ENCODE measurements around the gene C19orf85.
A peak's percentile ranks its signal among the peaks of the same experiment; 100 is the strongest.
"Not testable (repeated sequence)": the region's sequence is repeated elsewhere in the genome, so short reads cannot be mapped to it uniquely, and the experiment has no call there.

The C19orf85 gene

DNA sequence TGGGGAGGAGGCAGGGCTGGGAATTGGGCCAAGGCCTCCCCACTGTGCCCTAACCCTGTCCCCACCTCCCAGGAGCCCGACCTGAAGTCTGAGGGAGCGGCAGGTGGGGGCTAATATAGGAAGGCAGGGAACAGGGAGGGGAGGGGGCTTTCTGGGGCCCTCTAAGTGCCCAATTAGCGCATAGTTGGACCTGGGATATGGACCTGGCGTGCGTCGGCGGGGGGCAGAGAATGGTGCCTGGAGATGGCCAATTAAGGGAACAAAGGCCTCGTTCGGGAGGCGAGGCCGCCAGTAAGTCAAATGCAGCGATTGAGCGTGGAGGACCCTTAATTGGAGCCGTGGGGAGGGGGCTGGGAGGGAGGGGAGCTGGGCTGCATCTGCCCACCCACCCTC, at the start of gene C19orf85:
C19orf85 (minus strand) TSS at position 90 of the 393 bp plus-strand sequence. CDS start 197 bp downstream, outside the sequence.
- no peak for DNase-seq (ENCODE audit: low spot score)

DNA sequence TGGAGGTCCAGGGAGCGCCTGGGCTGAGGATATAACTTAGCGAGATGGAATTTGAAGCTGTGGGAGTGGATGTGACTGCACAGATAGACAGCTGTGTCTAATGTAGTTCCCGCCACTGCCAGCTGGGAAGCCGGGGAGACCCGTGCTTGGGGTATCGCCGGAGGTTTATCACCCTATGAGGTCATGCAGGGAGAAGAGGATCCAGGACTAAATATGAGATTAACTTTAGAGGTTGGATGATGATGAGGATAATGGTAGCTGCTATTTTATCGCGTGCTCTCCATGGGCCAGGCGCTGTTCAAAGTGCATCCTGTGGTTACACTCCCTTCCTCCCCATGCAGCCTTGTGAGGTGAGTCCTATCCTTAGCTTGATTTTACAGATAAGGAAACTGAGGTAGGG, 43.6 kb upstream of the C19orf85 start:
- no peak for DNase-seq (ENCODE audit: low spot score)

- no peak for DNase-seq (ENCODE audit: low spot score)
Observed at GRCh38 chr19:55504981-55505380, 40.4 kb upstream of the C19orf85 start.

- DNase-seq (ENCODE audit: low spot score), result no peak
Observed at GRCh38 chr19:55504252-55504603, 39.7 kb upstream of the C19orf85 start.

DNA sequence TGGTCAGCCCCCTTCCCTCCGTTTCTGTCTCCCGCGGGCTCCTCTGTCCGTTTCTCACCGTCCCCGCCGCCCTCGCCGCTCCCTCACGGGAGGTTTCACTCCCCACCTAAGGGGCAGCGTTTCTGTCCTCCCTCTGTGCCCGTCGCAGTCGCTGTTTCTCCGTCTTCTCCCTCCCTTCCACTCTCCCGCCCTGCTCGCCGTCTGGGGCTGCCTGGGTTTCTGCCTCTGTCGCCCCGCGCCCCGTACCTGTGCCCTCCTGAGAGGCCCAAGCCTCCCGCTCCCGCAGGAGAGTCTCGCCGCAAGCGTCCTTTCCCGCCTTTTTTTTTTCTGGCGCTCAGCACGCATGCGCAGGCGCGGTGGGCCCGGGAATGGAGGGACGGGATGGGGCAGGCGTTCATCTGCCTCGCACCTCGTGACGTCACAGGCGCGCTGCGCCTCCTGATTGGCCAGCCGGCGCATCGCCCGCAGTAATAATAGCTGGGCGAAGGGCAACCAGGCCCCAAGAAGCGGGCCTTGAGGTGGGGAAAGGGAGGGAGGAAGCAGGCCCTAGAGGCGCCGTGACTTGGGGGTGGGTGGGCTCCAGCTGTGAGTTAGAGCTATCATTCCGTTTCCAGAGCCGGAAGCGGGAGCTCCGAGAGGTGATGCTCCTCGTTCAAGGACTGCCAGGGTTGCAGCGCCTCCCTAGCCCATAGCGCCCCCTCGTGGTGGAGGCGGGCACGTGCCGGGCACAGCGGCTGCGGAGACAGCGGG, 39.1 kb upstream of the C19orf85 start:
- DNase-seq (ENCODE audit: low spot score), result peak; percentile 93

GRCh38 chr19:55503157-55503501, 38.6 kb upstream of the C19orf85 start:
- no peak for DNase-seq (ENCODE audit: low spot score)

- DNase-seq (ENCODE audit: low spot score), result no peak
Observed at GRCh38 chr19:55502197-55502952, 37.8 kb upstream of the C19orf85 start.

GRCh38 chr19:55500368-55500952, 35.9 kb upstream of the C19orf85 start:
- DNase-seq (ENCODE audit: low spot score), result no peak

DNA sequence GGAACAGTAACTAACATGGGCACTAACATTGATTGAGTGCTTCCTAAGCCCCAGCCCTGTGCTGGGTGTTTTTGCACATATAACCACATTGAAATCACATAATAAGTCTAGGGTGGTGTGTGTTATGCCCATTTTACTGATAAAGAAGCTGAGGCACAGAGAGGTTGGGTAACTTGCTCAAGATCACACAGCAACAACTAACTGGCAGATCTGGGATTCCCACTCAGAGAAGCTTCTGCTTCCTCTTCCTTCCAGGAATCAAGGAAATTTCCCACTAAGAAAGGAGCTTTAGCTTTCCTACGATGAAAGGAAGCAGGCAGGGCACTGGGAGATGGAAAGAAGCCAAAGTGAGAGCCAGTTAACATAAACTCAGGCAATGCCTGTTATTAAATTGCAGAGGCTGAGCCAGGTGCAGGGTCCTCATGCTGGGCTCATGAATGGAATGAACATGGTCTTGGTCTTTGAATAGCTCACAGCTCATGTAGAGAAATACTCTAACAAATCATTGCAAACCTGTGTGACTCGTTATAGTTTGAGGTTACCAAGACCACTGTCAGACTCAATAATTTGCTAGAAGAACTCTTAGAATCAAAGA, 33.8 kb upstream of the C19orf85 start:
- DNase-seq (ENCODE audit: low spot score), result no peak

GRCh38 chr19:55497763-55498162, 33.2 kb upstream of the C19orf85 start:
- DNase-seq (ENCODE audit: low spot score), result no peak

- not testable (repeated sequence) for DNase-seq (ENCODE audit: low spot score)
Observed at GRCh38 chr19:55496820-55497219, 32.3 kb upstream of the C19orf85 start.

GRCh38 chr19:55495646-55496349, 31.2 kb upstream of the C19orf85 start:
- no peak for DNase-seq (ENCODE audit: low spot score)

DNA sequence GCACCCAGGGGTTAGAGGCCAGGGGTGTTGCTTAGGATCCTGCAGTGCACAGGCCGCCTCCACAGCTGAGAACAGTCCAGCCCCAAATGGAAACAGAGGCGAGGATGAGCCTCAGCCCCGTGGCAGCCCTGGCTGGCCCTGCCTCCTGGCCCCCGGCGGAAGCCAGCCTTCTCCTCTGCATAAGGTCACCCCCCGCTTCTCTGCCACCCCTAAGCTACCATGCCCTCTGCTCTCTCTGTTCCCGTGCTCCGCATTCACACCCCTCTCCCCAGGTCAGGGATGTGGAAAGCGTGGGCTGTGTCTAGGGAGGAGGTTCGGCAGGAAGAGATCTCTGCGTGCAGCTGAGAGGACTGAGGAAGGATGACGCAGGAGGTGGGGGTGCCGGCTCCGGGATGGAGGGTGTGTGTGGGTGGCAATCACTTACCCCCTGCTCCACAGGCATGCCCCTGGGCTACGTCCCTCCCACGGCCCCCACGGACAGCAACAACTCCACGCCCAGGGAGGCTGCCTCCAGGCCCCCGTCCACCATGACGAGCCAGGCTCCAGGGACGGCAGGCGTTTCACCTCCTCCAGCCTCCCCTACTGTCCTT, 29.7 kb upstream of the C19orf85 start:
- peak; percentile 59 for DNase-seq (ENCODE audit: low spot score)

DNA sequence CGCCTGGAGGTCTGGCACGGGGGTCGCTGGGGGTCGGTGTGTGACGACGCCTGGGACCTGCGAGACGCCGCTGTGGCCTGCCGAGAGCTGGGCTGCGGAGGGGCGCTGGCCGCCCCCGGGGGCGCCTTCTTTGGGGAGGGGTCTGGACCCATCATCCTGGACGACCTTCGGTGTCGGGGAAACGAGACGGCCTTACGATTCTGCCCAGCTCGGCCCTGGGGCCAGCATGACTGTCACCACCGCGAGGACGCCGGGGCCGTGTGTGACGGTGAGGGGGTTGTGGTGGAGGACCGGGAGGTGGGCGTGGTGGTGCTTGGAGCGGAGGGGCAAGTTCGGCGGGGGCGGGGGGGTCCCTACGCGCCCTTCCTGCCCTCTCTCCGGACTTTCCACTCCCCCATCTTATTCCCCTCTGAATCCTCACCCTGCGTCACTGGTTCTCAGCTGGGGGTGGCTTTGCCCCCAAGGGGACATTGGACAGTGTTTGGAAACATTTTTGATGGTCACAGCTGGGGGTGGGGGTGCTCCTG, 29.2 kb upstream of the C19orf85 start:
- no peak for DNase-seq (ENCODE audit: low spot score)

- DNase-seq (ENCODE audit: low spot score), result no peak
Observed at GRCh38 chr19:55493052-55493644, 28.6 kb upstream of the C19orf85 start.

GRCh38 chr19:55492362-55492944, 27.9 kb upstream of the C19orf85 start:
- no peak for DNase-seq (ENCODE audit: low spot score)

DNA sequence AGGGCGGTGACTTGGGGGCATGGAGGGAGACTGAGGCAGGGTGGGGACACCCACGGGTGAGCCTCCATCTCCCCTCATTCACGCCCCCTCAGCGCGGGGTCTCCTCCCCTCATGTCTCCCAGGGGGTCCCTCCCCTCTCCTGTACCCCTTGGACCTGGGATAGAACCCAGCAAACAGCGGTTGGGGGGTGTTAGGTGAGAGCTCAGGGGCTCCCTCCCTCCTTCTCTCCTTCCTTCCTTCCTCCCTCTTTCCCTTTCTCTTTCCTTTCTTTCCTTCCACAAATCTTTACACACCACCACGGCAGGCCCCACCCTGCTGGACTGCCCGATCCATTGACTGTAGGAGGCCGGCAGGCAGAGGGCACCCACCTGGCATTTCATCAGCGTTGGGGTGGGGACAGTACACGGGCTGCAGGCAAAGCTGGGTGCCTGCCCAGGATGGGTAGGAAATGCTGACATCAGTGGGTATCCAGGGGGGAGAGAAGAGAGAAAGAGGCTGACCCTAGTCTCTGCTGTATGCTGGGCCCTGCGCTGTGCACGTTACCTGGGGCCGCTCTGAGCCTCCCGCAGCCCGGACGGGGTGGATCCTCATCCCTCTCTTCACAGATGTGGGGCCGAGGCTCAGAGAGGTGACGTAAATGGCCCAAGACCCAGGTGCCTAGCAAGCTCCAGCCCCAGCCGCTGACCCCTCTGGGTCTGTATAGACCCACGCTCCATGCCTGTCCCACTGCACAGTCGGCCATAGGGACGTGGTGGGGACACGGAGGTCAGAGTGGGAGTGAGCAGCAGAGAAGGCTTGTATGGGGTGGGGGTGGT, 27.2 kb upstream of the C19orf85 start:
- DNase-seq (ENCODE audit: low spot score), result no peak

DNA sequence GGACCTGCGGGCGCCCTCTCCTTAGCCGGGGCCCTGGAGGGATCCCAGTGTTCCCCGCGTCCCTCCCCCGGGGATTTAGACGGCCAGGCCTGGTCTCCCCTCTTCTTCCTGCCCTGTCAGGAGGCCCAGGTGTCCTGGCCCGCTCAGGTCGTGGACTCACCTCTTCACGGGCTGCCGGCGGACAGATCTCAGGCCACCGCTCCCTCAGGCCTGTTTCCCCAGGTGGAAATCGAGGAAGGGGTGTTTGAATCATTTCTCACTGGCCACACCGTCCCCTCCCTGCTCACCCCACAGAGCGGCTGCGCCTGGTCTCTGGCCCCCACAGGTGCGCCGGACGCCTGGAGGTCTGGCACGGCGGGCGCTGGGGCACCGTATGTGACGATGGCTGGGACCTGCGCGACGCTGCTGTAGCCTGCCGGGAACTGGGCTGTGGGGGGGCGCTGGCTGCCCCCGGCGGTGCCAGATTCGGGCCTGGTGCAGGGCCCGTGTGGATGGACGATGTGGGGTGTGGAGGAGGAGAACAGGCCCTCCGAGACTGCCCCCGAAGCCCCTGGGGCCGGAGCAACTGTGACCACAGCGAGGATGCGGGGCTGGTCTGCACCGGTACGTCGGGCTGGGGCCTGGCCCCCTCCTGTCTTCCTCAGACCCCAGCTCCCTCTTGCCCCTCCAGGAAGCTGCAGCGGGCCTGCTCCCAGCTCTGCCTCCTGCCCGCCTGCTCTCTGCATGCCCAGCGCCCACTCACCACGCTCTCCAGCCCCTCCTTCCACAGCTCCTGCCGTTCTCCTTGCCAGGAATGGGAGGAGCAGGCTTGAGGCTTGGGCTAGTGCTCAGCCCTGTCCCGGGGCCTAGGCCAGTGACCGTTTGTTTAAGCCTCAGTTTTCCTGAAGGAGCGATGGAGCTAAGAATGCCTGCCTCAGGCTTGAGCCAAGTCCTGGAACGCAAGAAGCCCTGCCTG, 26.2 kb upstream of the C19orf85 start:
- DNase-seq (ENCODE audit: low spot score), result no peak

All from putamen (tissue), 1 donor.